Astrocyte of the spinal cord (primary cell): ENCODE data around the gene CDH5.
"Not testable (repeated sequence)": the region's sequence is repeated elsewhere in the genome, so short reads cannot be mapped to it uniquely, and the experiment has no call there.

ENCODE experiments used
- DNase-seq: peaks from one replicate; pipeline ENCODE4 v3.0.0; 2011; ENCODE audit warnings: low read depth, low spot score
- H3K4me3 ChIP-seq: 2 replicates; pipeline ENCODE4 v1.5.1; 2011; ENCODE audit warnings: low read depth, mild to moderate bottlenecking, low read length, moderate library complexity
- CTCF ChIP-seq: IDR thresholded peaks from 2 replicates; pipeline ENCODE4 v1.5.1; 2012; ENCODE audit warnings: low read depth, mild to moderate bottlenecking, low read length, inconsistent platforms
- in situ Hi-C: cut with HindIII; loops from 2 replicates; pipeline ENCODE4 v1.10.0; 2017; ENCODE audit warnings: low sequenced_read_pairs

The CDH5 gene

GRCh38 chr16:66325717-66326376, 40.6 kb upstream of the CDH5 start:
- TF ChIP-seq CTCF = no peak
- DNase-seq = no peak
- in situ Hi-C loops = no loop called here

GRCh38 chr16:66326991-66327513, 39.4 kb upstream of the CDH5 start:
- in situ Hi-C loops = no loop called here
- no peak for DNase-seq
- TF ChIP-seq CTCF = no peak
- H3K4me3 ChIP-seq = no peak overlapping the region

More at GRCh38 chr16:66325717-66326376, 40.6 kb upstream of the CDH5 start:
- H3K4me3 ChIP-seq = no peak overlapping the region

GRCh38 chr16:66328282-66328681, 38.2 kb upstream of the CDH5 start:
- in situ Hi-C loops = no loop called here
- DNase-seq = no peak
- H3K4me3 ChIP-seq = no peak overlapping the region
- no peak for TF ChIP-seq CTCF

GRCh38 chr16:66331464-66331863, 35.0 kb upstream of the CDH5 start:
- H3K4me3 ChIP-seq, in situ Hi-C loops, DNase-seq: not testable (repeated sequence)

GRCh38 chr16:66332634-66333610, 33.6 kb upstream of the CDH5 start:
- no peak overlapping the region for H3K4me3 ChIP-seq
- in situ Hi-C loops = no loop called here
- DNase-seq = no peak
- TF ChIP-seq CTCF = no peak

- TF ChIP-seq CTCF = no peak
- DNase-seq = no peak
- H3K4me3 ChIP-seq = no peak overlapping the region
- in situ Hi-C loops = no loop called here
Measured at GRCh38 chr16:66334853-66335574, 31.5 kb upstream of the CDH5 start.
